NCI-H524 treated with DMSO at 0.1 percent for 48 hours (cell line): ENCODE data around the gene GTF2F2.

ENCODE experiments used
- DNase-seq: peaks from one replicate; lab custom pipeline; 2025; lab: John Stamatoyannopoulos, UW

GTF2F2 gene

DNA sequence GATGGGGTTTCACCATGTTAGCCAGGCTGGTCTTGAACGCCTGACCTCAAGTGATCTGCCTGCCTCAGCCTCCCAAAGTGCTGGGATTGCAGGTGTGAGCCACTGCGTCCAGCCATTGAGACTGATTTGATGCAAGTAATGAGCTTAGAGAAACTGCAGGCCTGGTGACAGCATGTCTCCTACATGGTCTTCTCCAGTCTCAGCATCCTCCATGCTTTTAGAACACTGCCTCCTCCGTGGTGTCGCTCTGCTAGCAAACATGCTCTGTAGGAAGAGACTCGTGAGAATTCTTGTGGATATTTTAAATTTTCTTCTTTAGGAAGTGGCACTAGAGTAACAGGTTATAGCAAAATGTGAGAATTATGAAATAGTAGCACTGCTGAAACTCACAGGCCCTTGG is 183.6 kb downstream of the GTF2F2 start:
- DNase-seq = no peak

DNA sequence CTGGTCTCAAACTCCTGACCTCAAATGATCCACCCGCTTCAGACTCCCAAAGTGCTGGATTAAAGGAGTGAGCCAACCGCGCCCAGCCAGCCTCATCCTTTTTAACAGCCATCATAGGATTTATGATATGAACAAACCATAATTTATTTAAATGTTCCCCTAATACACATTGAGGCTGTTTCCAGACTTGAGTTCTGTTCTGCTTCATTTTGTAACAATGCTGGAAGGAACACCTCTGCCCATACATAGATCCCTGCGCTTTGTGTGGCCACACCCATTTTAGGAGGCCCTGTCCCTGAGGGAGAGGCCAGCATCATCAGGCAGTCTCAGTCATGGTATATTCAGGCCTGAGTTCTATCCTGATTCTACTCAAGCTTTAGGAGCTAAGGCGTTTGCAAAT is 184.8 kb downstream of the GTF2F2 start:
- DNase-seq = no peak

DNA sequence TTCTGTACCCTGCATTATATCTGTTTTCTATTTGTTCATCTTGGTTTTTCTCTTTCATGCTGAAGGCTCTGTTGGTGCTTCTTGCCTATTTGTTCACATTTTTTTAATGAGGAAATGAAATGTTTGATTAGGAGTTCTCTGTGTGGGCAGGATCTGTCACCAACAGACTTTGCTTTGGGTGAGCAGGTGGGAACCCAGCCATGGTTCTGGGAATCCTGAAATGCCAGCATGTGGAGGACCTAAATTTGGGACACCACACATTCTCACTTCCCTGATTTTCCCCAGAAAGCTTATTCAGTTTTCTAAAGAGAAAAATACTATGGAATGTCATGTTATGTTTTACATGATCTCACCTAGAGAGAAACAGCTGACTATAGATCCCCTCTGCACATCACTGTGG is 186.7 kb downstream of the GTF2F2 start:
- DNase-seq = no peak

DNA sequence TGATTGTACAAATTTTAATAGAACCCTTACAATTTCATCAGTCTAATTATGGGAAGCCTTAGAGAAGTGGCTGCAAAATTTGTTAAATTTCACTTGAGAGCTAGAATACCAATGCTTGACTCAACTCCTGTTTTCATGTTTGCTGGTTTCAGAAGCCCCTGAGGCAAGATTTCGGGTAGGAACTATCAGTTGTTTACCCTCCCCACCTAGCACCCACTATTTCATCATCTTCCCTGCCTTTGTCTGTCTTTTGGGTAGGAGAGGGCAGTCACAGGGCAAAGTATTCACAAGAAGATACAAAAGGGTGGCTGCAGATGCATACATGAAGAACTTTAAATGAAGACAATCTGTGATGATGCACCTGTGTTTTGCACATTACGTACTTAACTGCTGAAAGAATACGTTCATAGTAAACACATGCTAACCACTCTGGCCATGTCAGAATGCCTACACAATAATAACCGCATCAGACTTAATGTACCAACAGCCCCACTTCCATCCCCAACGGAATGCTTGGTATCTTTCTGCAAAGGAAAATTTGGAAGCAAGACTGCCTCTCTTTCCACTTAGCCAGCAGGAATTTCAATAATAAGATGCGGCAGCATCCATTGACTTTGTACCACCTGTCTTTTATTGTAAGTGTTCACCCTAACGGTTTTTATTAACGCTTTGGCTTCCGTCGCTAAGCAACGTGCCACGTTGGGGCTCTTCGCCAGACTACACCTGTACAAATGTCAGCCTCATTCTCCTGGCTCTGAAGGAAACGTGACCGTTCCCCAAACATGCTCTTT is 190.2 kb downstream of the GTF2F2 start:
- DNase-seq = no peak

DNA sequence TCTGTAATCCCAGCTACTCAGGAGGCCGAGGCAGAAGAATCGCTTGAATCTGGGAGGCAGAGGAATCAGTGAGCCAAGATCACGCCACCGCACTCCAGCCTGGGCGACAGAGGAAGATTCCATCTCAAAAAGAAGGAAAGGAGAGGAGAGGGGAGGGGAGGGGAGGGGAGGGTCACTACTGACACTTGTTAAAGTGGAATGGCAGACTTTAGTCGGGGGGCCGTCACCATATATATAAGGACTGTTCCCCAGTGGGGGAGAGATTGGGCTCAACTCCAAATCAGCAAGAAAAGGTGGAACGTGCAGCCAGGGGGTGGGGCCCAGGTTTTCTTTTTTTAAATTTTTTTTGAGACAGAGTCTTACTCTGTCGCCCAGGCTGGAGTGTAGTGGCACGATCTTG is 194.5 kb downstream of the GTF2F2 start:
- DNase-seq = no peak

DNA sequence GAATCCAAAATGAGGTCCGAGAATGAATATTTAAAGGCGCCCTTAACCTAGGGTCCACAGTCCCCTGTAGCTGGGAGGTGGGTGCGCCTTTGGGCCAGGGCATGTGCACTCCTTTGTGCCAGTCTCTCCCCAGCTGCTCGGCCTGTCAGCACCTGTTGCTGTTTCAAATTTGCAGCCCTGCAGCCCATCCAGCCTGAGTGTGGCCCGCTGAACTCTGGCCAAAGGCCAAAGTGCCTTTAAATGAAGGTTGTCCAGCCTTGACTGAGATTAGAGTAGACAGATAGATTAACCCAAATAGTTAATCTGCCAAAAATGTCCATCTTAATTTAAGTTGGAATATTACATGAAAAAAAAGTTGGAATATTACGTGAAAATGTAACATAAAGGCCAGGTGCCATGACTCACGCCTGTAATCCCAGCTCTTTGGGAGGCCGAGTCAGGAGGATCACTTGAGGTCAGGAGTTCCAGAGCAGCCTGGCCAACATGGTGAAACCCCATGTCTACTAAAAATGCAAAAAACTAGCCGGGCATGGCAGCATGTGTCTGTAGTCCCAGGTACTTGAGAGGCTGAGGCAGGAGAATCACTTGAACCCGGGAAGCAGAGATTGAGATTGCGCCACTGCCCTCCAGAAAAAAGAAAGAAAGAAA is 195.3 kb downstream of the GTF2F2 start:
- no peak for DNase-seq

DNA sequence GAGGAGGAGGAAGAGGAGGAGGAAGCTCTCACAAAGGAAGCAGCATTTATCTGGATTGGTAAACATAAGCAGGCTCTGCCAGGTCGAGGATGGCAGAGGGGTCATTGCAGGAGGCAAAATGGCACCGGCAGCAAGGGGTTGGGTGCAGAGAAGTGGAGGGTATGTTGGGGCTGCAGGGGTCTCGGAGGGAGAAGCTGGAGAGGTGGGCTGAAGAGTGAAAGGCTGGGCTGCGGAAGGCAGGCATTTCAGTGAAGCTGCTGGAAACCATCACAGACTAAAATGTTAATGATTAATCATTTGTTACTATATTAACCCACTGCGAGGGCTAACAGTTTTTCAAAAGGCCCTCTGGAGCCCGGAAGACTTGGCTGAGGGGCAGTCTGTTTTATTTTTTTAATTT is 196.0 kb downstream of the GTF2F2 start:
- DNase-seq = no peak

DNA sequence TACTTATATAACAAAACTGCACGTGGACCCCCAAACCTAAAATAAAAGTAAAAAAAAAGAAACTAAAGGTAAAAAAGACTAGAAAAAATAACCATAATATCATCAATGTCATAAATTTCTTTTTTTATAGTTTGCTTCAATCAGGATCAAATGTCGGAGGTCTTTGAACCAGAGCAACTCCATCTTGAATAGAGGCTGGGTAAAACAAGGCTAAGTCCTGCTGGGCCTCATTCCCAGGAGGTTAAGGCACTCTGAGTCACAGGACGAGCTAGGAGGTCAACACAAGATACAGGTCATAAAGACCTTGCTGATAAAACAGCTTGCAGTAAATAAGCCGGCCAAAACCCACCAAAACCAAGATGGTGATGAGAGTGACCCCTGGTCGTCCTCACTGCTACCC is 196.7 kb downstream of the GTF2F2 start:
- no peak for DNase-seq

DNA sequence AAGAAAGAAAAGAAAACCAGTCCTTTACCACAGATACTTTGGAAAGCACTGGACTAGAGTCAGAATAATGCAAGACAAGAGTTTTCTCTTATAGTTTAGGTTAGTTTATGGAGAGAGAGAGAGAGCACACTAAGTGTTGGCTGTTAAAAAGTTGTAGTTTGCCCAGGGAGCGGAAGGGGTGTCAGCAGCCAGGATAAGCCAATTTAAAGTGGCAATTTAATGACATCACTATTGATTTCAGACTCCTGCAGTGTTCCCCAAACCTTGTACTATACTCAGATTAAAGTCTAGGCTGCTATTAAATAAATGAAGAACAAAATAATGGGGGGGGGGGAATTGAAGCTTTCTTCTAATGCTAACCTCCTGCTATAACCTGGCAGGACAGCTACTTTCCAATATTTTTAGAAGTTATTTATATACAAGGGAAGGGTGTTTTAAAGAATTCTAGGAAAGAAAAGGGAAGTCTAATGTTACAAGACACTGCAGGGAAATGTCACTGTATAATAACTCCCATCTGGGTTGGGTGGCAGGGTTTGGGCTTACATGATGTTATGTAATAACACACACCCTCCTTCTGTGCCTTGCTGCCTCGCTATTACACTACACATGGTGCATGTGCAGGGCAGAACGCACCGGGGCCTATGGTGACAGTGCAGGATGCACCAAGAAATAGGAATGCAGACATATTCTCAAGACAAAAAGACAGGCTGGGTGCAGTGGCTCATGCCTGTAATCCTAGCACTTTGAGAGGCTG is 200.7 kb downstream of the GTF2F2 start:
- DNase-seq = no peak

DNA sequence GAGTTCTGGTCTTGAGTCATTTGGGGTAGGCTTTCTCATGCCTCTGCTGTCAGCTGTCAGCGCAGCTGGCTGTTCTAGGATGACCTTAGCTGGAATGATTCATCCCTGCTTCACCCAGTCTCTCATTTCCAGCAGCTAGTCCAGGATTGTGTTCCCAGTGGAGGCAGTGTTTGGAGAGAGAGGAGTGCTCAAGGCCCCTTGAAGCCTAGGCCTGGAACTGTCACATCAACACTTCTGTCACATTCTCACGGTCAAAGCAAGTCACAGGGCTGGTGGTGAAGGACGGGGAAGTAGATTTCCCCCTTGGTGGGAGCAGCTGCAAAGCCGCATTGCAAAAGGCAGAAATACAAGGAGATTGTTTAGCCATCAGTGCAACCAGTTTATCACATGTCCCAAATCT is 205.5 kb downstream of the GTF2F2 start:
- no peak for DNase-seq

DNA sequence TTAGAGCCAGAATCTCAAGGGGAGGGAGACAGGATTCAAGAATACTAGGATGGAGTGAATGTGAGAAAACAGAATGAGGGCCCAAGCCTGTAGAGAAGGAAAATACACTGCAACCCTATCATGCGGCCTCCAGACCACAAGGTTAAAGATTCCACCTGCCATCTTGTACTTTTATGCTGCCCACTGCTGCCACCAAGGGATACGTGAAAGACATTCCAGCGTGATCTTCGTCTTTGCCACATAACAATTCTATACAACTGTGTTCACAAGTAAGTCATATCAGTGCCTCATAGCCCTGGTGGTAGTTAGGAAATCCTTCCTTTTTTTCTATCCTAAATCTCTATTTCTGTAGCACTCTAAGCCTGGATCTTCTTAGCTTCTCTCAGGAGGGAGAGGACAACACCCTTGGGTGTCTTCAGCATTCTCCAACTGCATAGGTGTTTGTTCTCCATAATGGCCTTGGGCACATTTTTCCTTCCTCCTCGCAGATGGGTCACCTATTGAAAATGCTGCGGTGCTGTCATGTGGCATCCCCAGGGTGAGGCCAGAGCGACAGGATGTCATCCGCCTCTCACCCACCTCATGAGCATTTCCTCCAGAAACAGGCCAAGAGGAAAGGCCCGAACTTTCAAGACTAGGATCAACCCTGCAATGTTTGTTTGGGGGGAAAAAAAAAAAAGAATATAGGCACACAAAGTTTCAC is 207.1 kb downstream of the GTF2F2 start:
- DNase-seq = no peak

DNA sequence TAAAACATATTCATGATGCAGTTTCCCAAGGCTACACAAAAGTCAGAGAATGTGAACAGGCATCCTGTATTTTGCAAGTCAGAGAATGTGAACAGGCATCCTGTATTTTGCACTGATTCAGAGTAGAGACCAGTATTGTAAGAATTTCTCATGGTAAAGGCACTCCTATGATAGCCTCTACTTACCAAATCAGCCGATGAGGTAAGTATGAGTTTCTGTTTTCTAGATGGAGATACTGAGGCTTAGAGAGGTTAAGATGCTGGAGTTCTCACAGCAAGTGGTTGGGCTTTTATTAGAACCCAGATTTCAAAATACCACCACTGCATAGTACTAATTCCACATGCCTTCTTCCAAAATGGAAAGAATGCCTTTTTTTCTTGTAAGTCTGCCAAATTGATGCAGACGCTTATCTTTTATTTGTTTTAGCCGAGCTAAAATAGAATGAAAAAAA is 208.4 kb downstream of the GTF2F2 start:
- DNase-seq = no peak

DNA sequence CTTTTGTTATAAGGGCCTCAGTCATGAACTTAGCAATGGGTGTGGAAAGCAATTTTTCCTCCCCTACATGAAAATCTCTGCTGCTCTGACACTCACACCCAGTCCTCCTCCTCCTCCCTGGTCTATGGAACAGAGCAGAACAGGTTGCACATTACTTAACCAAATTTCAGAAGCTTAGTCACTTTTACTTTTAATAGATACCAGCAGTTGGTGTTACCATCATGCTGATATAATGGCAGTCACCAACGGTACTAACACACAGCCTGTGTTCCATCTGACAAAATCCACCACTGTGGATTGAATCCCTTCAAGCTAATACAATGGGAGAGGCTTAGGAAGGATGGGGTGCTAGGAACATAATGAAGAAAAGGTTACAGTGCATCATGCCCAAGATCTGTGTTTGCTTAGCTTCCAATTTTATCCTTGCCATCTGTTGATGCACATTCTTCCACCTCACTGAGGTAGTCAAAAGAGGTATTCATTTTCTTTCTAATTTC is 210.9 kb downstream of the GTF2F2 start:
- DNase-seq = no peak

DNA sequence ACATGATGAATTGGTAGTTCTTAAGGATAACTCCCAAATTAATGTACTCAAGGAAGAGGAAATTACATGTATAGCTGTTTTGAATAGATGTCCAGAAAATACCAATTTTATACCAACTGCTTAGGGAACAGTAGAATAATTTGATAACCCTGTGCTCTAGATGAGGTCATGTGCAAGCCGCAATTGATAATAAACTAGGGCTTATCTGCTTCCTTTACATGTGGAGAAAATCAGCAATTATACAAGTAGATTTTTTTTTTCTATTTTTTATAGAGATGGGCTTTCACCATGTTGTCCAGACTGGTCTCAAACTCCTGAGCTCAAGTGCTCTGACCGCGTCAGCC is 211.4 kb downstream of the GTF2F2 start:
- DNase-seq = no peak

DNA sequence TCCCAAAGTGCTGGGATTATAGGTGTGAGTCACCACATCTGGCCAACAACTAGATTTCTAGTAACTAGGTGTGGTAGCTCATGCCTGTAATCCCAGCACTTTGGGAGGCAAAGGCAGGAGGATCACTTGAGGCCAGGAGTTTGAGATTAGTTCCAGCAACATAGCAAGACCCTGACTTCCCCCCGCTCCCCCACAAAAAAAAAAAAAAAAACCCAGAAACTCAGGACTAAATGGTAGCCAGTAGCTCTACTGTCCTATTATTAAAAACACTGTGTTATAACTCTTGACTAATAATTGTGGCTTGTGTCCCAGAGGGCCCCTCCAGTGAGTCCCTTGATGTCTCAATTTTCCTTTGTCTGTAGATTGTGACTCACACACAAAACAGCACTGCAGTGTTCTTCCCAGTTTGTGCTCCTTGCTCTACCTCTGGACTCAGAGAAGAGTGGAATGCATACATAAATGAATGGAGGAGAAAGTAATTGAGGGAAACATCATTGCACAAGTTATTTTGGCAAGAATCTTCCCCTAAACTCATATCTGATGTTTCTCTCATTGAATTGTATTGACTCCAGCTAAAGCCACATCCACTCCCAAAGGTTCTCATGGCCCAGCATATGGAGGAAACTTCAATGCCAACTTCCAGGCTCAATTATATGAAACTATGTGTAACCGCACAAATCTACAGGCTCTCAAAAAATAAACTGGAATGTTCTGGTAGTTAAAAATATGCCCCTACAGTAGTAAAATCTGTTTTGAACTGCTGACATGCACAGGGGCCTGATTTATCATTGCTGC is 211.9 kb downstream of the GTF2F2 start:
- DNase-seq = no peak

DNA sequence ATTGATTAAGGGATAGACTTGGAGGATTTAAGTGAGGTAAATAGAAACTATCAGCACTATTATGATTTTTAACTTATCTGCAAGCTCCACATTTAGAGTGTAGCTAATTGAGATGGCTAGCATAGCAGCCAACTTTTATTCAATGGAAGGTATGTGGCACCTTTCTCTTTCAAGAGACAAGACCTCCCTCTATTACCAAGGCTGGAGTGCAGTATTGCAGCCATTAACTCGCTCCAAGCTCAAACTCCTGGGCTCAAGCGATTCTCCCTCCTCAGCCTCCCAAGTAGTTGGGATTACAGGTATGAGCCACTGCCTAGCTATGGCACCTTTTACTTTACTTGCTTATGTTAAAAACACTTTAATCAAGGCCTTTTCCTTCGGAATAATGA is 212.5 kb downstream of the GTF2F2 start:
- DNase-seq = no peak

DNA sequence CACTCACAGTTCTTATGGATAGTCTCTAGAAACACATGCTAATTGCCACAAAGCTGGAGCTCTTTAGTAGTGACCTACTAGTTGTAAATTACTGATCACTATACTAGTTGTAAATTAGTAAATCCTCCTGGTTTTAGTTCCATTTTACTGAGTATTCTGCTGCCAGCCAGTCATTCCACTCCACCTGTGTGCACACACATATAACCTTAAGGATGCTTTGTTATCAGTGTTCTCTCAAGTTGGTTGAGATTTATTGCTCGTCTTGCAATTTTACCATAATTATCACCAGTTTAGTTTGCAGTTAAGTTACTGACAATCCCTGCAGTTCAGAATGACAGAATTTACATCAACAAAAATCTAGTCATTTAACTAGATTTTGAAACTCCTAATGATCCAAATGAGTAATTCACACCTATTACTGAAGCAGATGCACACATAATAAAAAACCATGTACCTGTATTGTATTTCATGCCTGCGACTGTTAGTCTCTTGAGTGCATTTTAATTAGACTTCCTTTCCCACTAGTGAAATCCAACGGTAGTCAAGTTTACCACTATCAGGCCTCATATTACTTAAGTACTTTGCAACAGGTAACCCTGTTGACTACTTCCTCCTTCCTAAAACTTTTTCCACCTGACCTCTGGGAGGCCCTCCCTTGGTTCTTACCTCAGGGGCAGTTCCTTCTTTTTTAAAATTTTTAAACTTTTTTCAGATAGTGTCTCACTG is 213.1 kb downstream of the GTF2F2 start:
- no peak for DNase-seq
